Hematopoietic multipotent progenitor cell treated with erythropoietin and hydrocortisone succinate and interleukin-3 and kit ligand, for 8 days (in vitro differentiated cells): ENCODE data around the gene FHAD1.

Experiments used
- DNase-seq: peaks from one replicate; pipeline ENCODE4 v3.0.0-alpha.2; 2015

FHAD1 gene

DNA sequence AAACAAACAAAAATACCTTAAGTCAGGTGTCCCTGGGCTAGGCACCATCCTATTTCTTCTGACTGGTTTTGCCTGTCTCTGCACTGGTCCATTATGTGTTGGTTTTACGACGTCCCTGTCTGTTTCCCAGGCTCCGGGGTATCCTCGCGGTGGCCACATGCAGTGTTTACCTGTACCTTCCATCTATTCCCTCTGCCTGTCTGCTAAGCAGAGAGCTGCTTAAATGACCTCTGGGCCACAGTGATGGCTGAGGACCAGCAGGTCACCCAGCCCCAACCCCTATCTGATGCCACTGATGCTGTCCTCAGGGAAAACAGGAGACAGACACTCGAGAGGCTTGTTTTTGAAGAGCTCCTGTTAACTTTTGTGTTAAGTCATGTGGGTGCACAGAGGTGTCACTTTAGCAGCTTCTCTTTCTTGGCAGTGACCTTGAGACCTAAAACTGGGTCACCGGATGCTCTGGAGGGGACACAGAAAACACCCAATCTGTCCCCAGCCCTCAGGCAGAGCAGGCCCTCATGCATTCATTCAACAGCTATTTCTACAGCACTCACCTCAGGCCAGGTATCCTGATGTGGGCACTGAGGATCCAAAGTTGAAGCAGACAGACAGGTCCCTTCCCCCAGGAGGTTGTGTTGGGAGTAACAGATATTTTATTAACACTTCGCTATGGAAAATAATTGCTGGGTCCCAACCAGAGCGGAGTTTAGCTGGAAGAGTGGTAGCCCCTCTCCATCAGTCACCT is 158.3 kb downstream of the FHAD1 start:
- no peak for DNase-seq

DNA sequence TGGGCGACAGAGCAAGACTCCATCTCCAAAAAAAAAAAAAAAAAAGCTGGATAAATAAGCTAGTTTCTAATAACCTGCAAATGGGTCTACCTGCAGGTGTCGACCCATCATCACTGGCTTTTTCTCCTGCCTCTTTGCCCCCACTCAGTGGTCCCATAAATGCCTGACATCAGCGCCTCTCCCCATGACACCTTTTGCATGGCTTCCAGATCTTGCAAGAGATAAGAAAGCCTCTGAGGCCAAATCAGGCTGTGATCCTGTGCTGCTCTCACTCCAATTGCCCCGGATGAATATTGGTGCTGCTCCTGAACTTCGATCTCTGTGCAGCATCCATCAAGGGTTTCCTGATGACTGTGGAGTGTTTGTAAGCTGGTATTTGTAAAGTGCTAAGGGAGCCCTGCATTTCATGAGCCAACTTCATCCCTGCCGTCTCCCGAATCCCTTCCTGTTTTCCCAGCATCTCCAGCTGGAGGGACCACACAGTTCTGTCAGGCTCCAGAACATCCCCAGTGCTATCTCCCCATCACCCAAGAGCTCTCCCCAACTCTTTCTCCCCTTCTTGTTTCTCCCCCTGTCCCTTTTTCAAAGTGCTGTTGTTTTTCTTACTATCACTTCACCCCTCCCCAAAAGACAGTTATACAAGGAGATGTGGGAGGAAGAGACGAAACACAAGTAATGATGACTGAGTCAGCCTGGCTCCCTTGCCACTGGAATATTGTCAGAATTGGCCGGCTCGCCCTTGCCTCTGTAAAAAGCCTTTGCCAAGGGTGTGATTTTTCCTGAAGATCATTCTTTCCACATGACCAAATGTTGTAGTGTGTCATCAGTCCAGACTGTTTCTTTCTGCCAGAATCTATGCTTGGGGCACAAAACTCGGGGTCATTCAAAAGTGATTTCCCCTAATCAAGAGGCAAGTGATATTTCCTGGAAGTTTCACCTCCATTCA is 159.9 kb downstream of the FHAD1 start:
- no peak for DNase-seq

DNA sequence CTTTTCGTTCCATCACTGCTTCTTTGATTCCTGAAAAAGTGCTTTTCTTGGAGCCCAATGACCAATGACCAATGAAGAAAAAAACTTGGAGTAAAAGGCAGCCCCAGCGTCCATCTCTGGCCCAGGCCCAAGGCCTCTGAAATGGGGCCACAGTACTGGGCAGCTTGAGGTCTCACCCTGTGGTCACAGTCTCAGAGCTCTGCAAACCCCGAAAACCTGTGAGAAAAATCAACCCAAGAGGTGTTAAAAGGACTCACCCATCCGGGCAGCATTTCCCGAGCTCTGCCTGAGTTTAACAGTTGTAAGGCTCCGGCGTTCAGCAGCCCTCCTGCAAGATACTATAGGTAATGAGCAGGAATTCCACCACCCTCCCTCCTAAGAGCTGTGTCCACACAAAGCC is 160.6 kb downstream of the FHAD1 start:
- no peak for DNase-seq

DNA sequence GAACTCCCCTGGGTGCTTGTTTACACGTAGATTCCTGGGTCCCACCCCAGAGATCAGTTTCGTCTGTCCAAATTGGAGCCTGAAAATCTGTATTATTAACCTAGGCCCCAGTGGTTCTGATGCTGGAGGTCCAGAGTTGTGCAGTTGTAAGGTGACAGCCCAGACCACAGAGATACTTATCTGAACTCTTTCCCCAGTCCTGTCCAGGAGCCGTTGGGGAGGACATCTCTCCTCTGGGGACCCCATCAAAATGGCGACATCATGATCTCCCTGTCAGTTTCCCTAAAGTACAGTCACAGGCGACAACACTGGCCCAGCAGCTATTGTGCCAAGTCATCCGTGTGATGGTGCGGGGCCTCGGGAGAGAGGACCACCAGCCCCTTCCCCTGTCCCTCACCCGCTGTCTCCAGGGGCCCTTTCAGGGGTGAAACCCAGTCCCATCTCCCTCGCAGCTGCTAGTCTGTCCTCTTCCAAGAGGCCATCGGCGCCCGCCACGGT is 161.9 kb downstream of the FHAD1 start:
- no peak for DNase-seq

DNA sequence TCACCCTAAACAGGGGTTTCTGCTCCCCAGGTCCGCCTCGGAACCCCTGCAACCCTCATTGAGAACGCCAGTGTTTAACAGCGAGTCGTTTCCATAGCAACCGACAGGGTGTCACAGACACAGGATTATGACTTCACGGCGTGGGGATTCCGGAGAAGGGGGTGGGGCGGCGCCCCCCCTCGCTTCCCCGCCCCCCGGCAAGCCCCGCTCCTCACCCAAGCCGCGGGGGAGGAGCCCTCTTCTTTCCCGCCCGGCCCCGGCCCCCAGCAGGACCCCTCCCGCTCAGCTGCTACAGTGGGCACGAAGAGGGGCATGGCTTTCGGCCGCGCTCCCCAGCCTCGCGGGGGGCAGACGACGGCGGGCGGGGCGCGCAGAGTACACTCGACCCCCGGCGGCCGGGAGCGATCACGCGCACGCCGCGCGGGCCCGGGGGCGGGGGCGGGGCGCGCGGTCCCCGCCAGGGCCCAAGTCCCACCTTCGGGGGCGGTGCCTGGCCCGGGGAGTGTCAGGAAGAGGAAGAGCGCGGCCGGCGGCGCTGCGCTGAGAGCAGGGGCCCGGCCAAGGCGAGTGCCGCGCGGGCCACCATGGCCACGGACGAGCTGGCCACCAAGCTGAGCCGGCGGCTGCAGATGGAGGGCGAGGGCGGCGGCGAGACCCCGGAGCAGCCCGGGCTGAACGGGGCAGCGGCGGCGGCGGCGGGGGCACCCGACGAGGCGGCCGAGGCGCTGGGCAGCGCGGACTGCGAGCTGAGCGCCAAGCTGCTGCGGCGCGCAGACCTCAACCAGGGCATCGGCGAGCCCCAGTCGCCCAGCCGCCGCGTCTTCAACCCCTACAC is 162.6 kb downstream of the FHAD1 start, which contains the start of gene EFHD2:
Gene EFHD2 (plus strand): TSS at position 501 of the 835 bp plus-strand sequence. CDS start 84 bp downstream, at position 585.
- peak; percentile 80 for DNase-seq

DNA sequence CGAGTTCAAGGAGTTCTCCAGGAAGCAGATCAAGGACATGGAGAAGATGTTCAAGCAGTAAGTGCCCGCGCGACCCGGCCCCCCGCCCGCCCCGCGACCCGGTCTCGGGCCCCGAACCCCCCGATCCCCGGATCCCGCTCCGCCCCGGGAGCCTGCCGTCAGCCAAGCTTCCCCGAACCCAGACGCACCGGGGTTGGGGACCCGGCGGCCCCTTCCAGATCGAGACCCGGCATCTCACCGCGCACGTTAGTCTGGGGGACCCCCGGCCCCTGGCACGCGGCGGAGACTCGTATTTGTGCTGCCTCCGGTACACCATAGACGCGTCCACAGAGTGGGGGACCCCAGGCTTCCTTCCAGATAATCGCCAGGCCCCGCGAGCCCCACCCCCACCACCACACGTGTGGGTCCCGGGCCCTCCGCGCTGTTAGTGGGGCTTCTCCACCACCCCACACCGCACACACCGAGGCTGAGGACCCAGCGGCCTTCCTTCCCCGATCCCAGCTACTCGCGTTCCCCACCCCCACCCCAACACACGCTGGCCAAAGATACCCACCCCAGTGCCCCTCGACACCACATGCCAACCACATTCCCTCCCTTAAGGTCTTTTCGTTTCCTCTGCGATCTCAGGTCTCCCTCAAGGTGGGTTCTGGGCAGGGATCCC is 163.3 kb downstream of the FHAD1 start:
- DNase-seq, result no peak

DNA sequence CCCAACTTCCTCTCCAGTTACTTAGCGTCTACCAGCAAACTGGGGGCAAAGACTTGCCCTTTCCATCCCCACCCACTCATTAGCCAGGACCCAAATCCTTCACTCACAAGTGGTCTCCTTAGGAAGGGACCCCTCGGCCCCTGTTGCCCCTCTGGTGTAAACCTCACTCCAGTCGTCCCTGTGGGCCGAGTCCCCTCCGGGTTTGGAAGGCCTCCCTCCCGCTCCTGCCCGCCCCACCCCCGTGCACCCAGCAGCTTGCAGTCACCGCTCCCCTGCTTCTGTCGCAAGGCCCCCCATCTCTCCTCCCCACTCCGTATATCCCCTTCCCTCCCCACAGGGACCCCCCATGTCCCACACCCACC is 163.8 kb downstream of the FHAD1 start:
- DNase-seq, result no peak

DNA sequence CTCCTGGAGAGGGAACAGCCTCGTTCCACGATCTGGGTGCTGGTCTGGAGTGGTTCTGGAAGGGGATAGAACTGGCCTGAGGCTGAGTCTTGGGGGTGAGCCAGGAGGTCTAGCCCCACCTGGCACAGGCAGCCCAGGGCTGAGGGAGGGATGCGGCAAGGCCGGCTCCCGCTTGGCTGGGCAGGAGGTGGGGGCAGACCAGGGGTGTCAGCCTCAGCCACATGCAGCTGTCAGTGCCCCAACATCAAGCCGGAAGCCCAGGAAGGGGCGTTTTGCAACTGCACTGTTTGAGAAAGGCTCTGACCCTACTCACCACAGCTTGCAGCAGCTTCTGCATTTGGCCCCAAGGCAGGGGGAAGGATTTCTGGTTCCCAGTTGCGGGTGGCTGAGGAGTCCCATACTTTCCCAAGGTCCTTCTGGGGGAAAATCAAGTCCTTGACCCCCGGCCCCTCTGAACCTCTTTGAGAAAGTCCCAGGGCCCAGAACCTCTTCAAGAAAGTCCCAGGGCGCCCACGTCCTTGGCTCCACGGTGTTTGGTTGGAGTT is 164.6 kb downstream of the FHAD1 start:
- DNase-seq, result no peak

DNA sequence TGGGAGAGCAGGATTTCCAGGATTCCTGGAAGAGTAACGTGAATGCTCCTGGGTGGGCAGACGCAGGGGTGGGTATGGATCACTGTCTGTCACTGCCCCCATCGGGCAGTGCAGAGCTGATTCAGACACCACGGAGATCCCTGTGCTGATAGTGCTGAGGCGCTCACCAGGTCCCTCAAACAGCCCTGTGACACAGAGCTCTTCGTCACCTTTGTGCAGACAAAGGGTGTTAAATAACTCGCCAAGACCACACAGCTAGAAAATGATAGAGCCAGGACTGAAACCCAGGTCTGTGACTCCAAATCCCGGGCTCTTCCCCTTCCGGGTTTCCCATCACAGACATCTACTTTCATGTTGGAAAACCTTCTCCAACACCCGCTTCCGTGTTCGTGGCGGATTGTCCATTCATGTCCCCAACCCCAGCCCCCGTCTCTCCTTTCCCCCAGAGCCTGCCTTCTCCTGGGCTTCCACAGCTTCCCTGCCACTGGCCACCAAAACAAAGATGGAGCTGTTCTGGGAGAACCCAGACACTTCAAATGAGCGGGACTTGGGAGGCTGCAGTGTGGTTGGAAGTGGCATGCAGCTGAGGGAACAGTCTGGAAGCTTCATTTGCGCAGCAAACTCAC is 165.3 kb downstream of the FHAD1 start:
- DNase-seq, result no peak

DNA sequence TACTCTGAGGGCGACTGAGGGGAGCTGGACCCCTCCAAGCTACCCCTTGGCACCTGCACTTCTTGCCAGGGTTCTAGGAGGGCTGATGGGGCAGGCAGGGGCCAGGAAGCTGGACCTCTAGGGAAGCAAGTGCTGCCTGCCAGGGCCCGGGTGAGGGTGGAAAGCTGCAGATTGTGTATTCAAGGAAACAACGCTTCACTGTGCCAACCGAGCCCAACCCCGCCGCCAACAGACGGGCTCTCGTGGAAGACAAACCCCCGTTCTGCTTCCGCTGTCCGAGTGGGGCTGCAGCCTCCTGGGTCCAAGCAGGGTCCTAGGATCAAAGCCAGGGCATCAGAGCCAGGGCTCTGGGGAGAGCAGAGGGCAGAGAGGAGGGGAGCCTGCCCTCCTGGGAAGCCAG is 165.8 kb downstream of the FHAD1 start:
- DNase-seq, result no peak

DNA sequence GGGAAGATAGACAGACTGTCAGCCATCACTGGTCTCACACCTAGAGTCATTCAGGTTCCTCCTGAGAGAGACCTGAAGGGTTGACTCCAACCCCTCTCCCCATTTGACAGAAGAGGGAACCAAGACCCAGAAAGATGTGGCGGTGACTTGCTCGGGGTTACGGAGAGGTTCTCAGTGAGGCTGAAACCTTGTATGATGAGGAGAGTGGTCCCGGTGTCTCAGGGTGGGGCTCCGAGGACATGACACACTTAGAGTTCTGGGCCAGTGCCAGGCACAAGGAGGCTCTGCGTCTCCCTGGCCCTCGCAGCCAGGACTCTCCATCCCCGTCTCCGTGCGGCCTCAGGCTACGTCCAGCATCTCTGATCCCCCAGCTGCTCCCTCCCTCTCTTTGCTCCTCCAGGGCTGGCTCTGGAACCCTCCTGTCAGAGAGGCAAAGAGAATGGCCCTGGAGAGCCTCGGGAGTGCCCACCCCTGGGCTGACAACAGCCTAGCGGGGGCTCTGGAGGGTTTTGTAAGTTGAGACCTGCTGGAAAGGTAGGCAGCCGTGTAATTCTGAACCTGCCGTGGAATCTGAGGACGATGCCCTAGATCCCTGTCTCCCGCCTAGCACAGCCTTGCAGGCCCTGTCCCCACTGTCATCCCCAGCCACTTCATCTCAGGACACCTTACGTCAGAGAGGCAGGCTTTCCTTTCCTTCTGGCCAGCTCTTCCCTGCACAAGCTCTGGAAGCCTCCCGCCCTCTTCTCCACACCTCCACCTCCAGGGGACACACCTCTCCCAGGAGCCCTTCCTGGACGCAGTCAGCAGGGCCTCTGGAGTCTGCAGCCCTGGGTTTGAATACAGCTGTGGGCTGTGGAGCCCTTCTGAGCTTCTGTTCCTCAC is 166.8 kb downstream of the FHAD1 start:
- DNase-seq, result no peak

DNA sequence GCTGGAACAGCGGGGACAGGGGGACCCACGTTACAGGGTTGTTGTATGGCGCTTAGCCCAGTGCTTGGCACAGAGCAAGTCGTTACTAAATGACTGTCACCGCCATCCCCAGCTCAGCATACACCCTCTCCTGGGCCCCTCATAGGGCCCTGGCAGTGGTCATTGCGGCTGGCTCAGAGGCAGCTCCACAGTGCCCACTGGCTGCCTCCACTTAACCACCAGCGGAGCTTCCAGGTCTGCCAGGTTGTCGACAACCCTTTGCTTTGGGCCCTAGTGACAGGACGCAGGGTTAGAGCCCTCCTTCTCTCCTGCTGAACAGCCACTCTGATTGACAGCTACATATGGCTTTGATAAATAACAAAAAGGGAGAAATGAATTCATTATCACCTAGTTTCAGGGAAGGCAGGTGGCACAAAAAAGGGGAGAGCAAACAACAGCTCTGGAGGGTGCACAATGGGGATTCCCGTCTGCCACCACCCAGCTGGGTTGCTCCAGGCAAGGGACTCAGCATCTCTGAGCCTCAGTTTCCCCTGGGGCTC is 167.5 kb downstream of the FHAD1 start:
- DNase-seq, result no peak

DNA sequence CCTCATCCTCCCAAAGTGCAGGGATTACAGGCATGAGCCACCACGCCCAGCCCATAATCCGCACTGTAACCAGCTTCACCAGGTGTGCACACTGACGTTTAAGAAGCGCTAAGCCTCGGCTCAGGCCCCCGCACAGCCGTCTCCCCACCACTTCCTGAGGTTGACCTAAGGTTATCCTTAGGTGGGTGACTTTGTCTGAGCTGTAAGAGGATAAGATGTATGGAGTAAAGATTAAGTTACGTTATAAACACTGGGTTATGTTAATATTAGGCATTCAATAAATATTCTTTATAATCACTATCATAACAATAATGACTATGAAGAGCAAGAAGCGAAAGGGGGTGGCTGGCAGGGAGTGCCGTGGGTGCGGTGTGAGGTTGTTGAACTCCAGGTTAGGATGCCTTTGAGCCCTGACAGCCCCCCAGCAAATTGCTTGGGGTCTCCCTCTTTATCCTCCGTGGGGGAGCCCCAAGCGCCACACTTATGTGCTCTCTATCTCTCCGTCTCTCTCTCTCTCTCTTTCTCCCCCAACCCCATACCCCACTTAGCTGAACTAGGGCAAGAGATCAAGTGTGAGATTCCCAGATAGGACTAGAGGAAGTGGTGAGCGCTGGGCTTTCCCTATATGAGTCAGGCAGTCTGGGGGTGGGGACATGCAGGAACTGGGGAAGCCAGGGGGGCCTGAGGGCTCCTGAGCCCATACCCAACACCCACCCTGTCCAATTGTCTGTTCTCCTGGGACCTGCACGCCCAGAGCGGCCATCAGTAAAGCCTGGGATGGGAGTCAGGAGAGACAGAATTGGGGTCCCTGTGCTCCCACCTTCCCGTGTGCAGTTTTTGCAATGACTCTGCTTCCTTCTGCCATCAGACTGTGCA is 170.3 kb downstream of the FHAD1 start:
- DNase-seq, result peak; percentile 62

DNA sequence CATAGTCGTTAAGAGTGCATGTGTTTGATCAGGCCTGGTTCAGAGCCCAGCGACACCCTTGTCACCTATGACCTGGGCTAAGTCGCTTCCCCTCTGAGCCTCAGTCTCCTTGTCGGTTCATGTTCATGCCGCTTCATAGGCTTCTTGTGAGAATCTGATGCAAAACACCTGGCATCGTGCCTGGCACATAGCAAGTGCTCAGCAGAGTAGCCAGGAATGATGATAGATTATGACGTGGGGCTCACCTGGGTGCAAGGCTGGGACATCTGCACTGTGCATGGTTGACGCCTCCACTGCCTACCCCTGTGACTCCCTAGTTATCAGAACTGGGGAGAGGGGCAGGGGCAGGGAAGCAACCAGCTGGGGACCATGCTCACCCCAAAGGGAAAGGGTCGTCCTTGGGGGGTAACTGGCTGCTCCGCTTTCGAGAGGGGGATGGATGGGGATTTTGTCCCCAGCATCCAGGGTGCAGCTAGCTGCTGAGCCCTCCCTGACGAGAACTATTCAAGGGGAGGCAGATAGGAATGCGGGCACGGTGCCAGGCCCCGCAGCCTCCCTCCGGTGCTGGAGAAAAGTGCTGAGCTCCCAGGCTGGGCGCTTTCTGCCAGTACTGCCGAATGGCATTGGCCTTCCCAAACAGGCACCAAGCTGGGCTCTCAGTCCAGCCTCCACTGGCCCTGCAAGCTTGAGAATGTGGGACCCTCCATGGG is 171.9 kb downstream of the FHAD1 start:
- DNase-seq, result no peak

DNA sequence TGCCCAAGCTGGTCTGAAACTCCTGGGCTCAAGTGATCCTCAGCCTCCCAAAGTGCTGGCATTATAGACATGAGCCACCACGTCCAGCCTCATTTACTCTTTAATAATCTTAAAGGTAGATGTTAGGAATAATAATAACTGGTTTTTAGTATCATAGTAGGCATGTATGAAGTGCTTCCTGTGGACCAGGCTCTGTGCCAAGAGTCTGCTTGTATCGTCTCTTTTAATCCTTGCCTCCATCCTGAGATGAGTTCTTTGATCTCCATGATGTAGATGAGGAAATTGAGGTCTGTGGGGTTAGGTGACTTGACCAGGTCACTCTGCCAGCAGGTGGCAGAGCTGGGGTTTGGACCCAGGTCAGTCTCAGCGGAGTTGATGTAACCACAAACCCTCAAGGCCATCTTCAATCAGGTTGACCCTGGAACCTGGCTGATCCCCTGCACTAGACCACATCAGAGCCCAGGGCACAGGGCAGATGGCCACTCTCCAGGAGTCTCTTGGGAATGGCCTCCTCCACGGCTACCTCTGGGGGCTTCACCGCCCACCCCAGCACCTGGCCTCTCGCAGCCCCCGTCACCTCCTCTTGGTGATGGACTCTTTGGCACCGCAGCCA is 173.9 kb downstream of the FHAD1 start:
- no peak for DNase-seq

DNA sequence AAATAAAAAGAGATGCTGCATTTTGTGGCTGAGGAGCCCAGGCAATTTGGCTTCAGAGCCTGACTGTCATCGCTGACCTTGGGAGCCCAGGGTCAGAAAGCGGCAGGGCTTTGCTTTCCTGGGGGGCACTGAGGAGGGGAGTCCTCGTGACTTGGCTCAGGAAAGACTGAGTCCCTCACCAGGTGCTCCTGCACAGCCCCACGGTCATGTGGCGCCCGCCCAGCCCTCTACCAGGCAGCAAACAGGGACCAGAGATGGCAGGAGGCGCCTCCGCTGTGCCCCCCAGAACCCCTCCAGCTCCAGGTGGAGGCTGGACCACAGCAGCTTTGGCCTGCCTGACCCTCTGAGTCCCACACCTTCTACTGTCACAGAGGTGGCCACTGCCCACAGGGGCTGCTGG is 175.8 kb downstream of the FHAD1 start:
- no peak for DNase-seq

DNA sequence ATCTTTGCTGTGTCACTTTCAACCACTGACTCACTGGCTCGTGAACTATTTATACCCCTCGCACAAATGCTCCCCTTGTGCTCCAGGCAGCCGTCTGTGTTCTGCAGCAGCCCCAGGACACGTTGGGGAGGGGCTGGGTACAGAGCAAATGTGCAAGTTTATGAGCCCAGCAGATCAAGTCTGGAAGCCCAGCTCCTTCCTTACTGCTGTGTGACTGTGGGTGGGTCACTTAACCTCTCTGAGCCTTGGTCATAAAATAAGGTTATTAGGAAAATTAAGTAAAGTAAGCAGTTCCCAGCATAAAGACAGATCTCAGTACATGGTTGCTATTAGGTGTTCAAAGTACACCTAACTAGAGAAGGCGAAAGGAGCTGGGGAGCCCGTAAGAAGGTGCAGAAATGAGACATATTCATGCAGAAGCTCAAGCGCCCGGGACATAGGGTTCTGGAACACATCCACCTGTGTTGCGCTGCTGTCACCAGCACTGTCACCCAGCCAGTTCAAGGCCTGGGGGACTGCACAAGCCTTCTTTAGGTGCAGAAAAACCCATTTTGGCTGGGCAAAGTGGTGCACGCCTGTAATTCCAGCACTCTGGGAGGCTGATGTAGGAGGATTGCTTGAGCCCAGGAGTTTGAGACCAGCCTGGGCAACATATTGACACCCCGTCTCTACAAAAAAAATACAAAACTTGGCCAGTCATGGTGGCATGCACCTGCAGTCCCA is 176.5 kb downstream of the FHAD1 start:
- no peak for DNase-seq
